ENCODE results near the gene ZSWIM6. TPM values are rescaled to one million over a fixed set of nuclear protein-coding genes. Genes with fewer than 3 reads are reported as not detected.
"Not testable (repeated sequence)": the region's sequence is repeated elsewhere in the genome, so short reads cannot be mapped to it uniquely, and the experiment has no call there.

ZSWIM6 gene
- polyA plus RNA-seq, 1 donor from 2014 or later, result 0.60 TPM

- Mint-ChIP-seq H3K4me3 (no peak overlapping the region), H3K27ac (peak overlapping the region in 1 of 3 donors; percentile 20), H3K4me1 (peaks cover 3 to 14% (median 8%) of the 10 kb centered on the region in 3 donors), H3K27me3 (no peaks in the 10 kb centered on the region), H3K36me3 (peaks cover 7% of the 10 kb centered on the region), H3K9me3 (peaks cover 2 to 4% (median 2%) of the 10 kb centered on the region in 3 donors)
These were observed 62.1 kb downstream of the ZSWIM6 start for GRCh38 chr5:61394078-61394704.

- Mint-ChIP-seq H3K9me3 (peaks cover 2 to 4% (median 2%) of the 10 kb centered on the region in 3 donors), H3K27ac (peak overlapping the region in 1 of 3 donors; percentile 20), H3K4me1 (peaks cover 3 to 17% (median 10%) of the 10 kb centered on the region in 3 donors), H3K27me3 (no peaks in the 10 kb centered on the region), H3K36me3 (peaks cover 7% of the 10 kb centered on the region), H3K4me3 (no peak overlapping the region)
These were observed 62.7 kb downstream of the ZSWIM6 start for GRCh38 chr5:61394793-61395192.

- H3K27me3 Mint-ChIP-seq, result no peaks in the 10 kb centered on the region
- H3K36me3 Mint-ChIP-seq, result no peaks in the 10 kb centered on the region
These were observed 65.2 kb downstream of the ZSWIM6 start for GRCh38 chr5:61397238-61397637.

GRCh38 chr5:61397937-61398336 is 65.9 kb downstream of the ZSWIM6 start:
- H3K27me3 Mint-ChIP-seq, result no peaks in the 10 kb centered on the region
- H3K4me3 Mint-ChIP-seq, result no peak overlapping the region
- H3K4me1 Mint-ChIP-seq, result peaks cover 21 to 28% (median 27%) of the 10 kb centered on the region in 3 donors
- no peaks in the 10 kb centered on the region for H3K36me3 Mint-ChIP-seq
- H3K9me3 Mint-ChIP-seq, result peaks cover 0 to 4% (median 0%) of the 10 kb centered on the region in 3 donors
- no peak overlapping the region for H3K27ac Mint-ChIP-seq

More at GRCh38 chr5:61397238-61397637, 65.2 kb downstream of the ZSWIM6 start:
- Mint-ChIP-seq H3K4me3 (no peak overlapping the region), H3K4me1 (peaks cover 18 to 27% (median 24%) of the 10 kb centered on the region in 3 donors), H3K9me3 (peaks cover 0 to 4% (median 0%) of the 10 kb centered on the region in 3 donors), H3K27ac (no peak overlapping the region)

GRCh38 chr5:61398440-61398839 is 66.4 kb downstream of the ZSWIM6 start:
- peaks cover 0 to 4% (median 0%) of the 10 kb centered on the region in 3 donors for H3K9me3 Mint-ChIP-seq
- H3K4me1 Mint-ChIP-seq, result peaks cover 21 to 30% (median 28%) of the 10 kb centered on the region in 3 donors
- no peaks in the 10 kb centered on the region for H3K27me3 Mint-ChIP-seq
- peak overlapping the region in 1 of 3 donors; percentile 8 for H3K27ac Mint-ChIP-seq
- no peak overlapping the region for H3K4me3 Mint-ChIP-seq
- H3K36me3 Mint-ChIP-seq, result no peaks in the 10 kb centered on the region

- H3K27ac Mint-ChIP-seq, result no peak overlapping the region
- no peaks in the 10 kb centered on the region for H3K27me3 Mint-ChIP-seq
- peaks cover 0 to 4% (median 0%) of the 10 kb centered on the region in 3 donors for H3K9me3 Mint-ChIP-seq
- H3K4me1 Mint-ChIP-seq, result peaks cover 21 to 32% (median 23%) of the 10 kb centered on the region in 3 donors
- H3K36me3 Mint-ChIP-seq, result no peaks in the 10 kb centered on the region
- H3K4me3 Mint-ChIP-seq, result no peak overlapping the region
These were observed 67.6 kb downstream of the ZSWIM6 start for GRCh38 chr5:61399679-61400078.

- peak overlapping the region in 1 of 4 donors; percentile 35 for H3K4me3 Mint-ChIP-seq
- peaks cover 21 to 29% (median 23%) of the 10 kb centered on the region in 3 donors for H3K4me1 Mint-ChIP-seq
- no peaks in the 10 kb centered on the region for H3K9me3 Mint-ChIP-seq
- H3K27ac Mint-ChIP-seq, result no peak overlapping the region
- H3K27me3 Mint-ChIP-seq, result no peaks in the 10 kb centered on the region
- H3K36me3 Mint-ChIP-seq, result no peaks in the 10 kb centered on the region
These were observed 69.7 kb downstream of the ZSWIM6 start for GRCh38 chr5:61401726-61402125.

GRCh38 chr5:61402244-61402823 is 70.3 kb downstream of the ZSWIM6 start:
- Mint-ChIP-seq H3K27ac (peak overlapping the region in 1 of 3 donors; percentile 41), H3K36me3 (no peaks in the 10 kb centered on the region), H3K9me3 (no peaks in the 10 kb centered on the region), H3K4me1 (peaks cover 21 to 29% (median 23%) of the 10 kb centered on the region in 3 donors), H3K4me3 (peak overlapping the region in 1 of 4 donors; percentile 35), H3K27me3 (no peaks in the 10 kb centered on the region)

- Mint-ChIP-seq H3K4me3 (no peak overlapping the region), H3K9me3 (no peaks in the 10 kb centered on the region), H3K36me3 (no peaks in the 10 kb centered on the region), H3K27ac (peak overlapping the region in 1 of 3 donors; percentile 41), H3K4me1 (peaks cover 28 to 33% (median 28%) of the 10 kb centered on the region in 3 donors), H3K27me3 (no peaks in the 10 kb centered on the region)
These were observed 71.2 kb downstream of the ZSWIM6 start for GRCh38 chr5:61402970-61403900.

GRCh38 chr5:61405511-61406295 is 73.6 kb downstream of the ZSWIM6 start:
- Mint-ChIP-seq H3K27ac (peak overlapping the region in 2 of 3 donors; percentile 17 to 73), H3K4me1 (peaks cover 33 to 36% (median 35%) of the 10 kb centered on the region in 3 donors), H3K9me3 (no peaks in the 10 kb centered on the region), H3K36me3 (no peaks in the 10 kb centered on the region), H3K4me3 (no peak overlapping the region), H3K27me3 (no peaks in the 10 kb centered on the region)

GRCh38 chr5:61406497-61406896 is 74.4 kb downstream of the ZSWIM6 start:
- H3K36me3 Mint-ChIP-seq, result not testable (repeated sequence)
- peak overlapping the region in 1 of 3 donors; percentile 73 for H3K27ac Mint-ChIP-seq

GRCh38 chr5:61407706-61408270 is 75.7 kb downstream of the ZSWIM6 start:
- Mint-ChIP-seq H3K36me3 (no peaks in the 10 kb centered on the region), H3K4me1 (peaks cover 26 to 32% (median 29%) of the 10 kb centered on the region in 3 donors), H3K27me3 (no peaks in the 10 kb centered on the region), H3K27ac (peak overlapping the region; percentile 46 to 87 (median 64)), H3K4me3 (peak overlapping the region in 3 of 4 donors; percentile 79 to 91 (median 84)), H3K9me3 (no peaks in the 10 kb centered on the region)

More at GRCh38 chr5:61406497-61406896, 74.4 kb downstream of the ZSWIM6 start:
- not testable (repeated sequence) for H3K27me3 Mint-ChIP-seq, H3K4me3 Mint-ChIP-seq, H3K9me3 Mint-ChIP-seq
- H3K4me1 Mint-ChIP-seq, result peaks cover 29 to 37% (median 32%) of the 10 kb centered on the region in 3 donors

- H3K4me3 Mint-ChIP-seq, result peak overlapping the region; percentile 79 to 91 (median 86)
- no peaks in the 10 kb centered on the region for H3K36me3 Mint-ChIP-seq
- no peaks in the 10 kb centered on the region for H3K9me3 Mint-ChIP-seq
- H3K4me1 Mint-ChIP-seq, result peaks cover 24 to 32% (median 25%) of the 10 kb centered on the region in 3 donors
- H3K27me3 Mint-ChIP-seq, result no peaks in the 10 kb centered on the region
- peak overlapping the region; percentile 81 to 97 (median 87) for H3K27ac Mint-ChIP-seq
These were observed 76.6 kb downstream of the ZSWIM6 start for GRCh38 chr5:61408476-61409168.
